Kidney (tissue), 14 donors: ENCODE results near the gene MPHOSPH8. TPM values are rescaled to one million over a fixed set of nuclear protein-coding genes. Genes with fewer than 3 reads are reported as not detected.

Experiments used
- DNase-seq, 5 donors: peaks; one replicate each; pipeline ENCODE4 v3.0.0-alpha.2; 2013 to 2020
- FAIRE-seq: peaks from 2 replicates; lab custom pipeline; 2012; peaks lifted over from hg19 to GRCh38; lab: Jason Lieb, UNC
- H3K27ac ChIP-seq, 2 donors: one replicate each; pipeline ENCODE4 v1.7.0; 2013; ENCODE audit warnings: low read depth in 2 of 2, low read length in 2 of 2, inconsistent platforms in 1 of 2
- H3K27me3 ChIP-seq: one replicate; pipeline ENCODE4 v1.7.1; 2013; ENCODE audit warnings: low read length, inconsistent platforms; ENCODE audit not compliant: control insufficient read depth, insufficient read depth
- H3K36me3 ChIP-seq, 3 donors: one replicate each; pipeline versions ENCODE4 v1.7.0 to v1.7.1; 2013; ENCODE audit warnings: low read length in 3 of 3, control low read depth in 1 of 3, inconsistent platforms in 1 of 3; ENCODE audit not compliant: insufficient read depth in 3 of 3, control insufficient read depth in 2 of 3
- H3K4me1 ChIP-seq, 3 donors: one replicate each; pipeline versions ENCODE4 v1.7.0 to v1.7.1; 2013; ENCODE audit warnings: low read length in 3 of 3, inconsistent platforms in 1 of 3, low read depth in 1 of 3; ENCODE audit not compliant: control insufficient read depth in 2 of 3, insufficient read depth in 2 of 3
- H3K4me3 ChIP-seq, 3 donors: one replicate each; pipeline versions ENCODE4 v1.7.0 to v1.8.1; 2013; ENCODE audit warnings: low read length in 3 of 3, control low read depth in 1 of 3, inconsistent platforms in 1 of 3
- H3K9ac ChIP-seq, 3 donors: one replicate each; pipeline versions ENCODE4 v1.7.0 to v1.7.1; 2013; ENCODE audit warnings: low read length in 3 of 3, control low read depth in 1 of 3, inconsistent platforms in 1 of 3
- H3K9me3 ChIP-seq, 3 donors: one replicate each; pipeline versions ENCODE4 v1.7.0 to v1.7.1; 2013; ENCODE audit warnings: low read length in 3 of 3, control low read depth in 1 of 3, inconsistent platforms in 1 of 3; ENCODE audit not compliant: control insufficient read depth in 2 of 3, insufficient read depth in 1 of 3
- CTCF ChIP-seq: IDR thresholded peaks from 3 replicates; pipeline ENCODE4 v1.5.1; 2012; ENCODE audit warnings: mild to moderate bottlenecking, moderate library complexity, borderline replicate concordance; ENCODE audit not compliant: insufficient read depth; ENCODE audit errors: extremely low read depth
- intact Hi-C: fragments of 100-400 bp; cut with DNase I; formaldehyde crosslinking; loops from one replicate; pipeline ENCODE4 v1.11.1; 2022
- polyA plus RNA-seq: library from polyadenylated mRNA; stranded (reverse); fragments of 350-450 nt; fragmentation: Illumina TruSeq; extraction: RNeasy Lipid Tissue Mini Kit (QIAGEN cat#74804); gene quantifications from one replicate; pipeline ENCODE4 v1.2.3, GENCODE V29; 2014; ENCODE audit warnings: low read depth, low replicate concordance; ENCODE audit not compliant: insufficient read depth
- total RNA-seq: library from RNA; stranded (reverse); fragmentation: NEBNext Ultra II Directional; extraction: Animal tissue kit (Norgen Biotek cat#: 25700); gene quantifications from one replicate; pipeline ENCODE4 v1.2.1, GENCODE V29; 2021
- donor health status: control.
- donor health status: control.
- donor health status: control.
- donor health status: control.
- donor health status: control.
- donor health status: DM: yes; HTN: yes; CAD: no.
- donor health status: Normal renal cell carcinoma (clear cell type).

The MPHOSPH8 gene
- total and polyA plus RNA-seq, 2 donors from 2014 or later, result 23.1 to 35.6 TPM

GRCh38 chr13:19713186-19713965, 79.9 kb downstream of the MPHOSPH8 start:
- Histone ChIP-seq H3K9me3 (no peaks in the 10 kb centered on the region), H3K9ac (no peak overlapping the region), H3K27ac (no peak overlapping the region), H3K36me3 (no peaks in the 10 kb centered on the region), H3K27me3 (no peaks in the 10 kb centered on the region), H3K4me3 (no peak overlapping the region), H3K4me1 (no peaks in the 10 kb centered on the region)
- intact Hi-C loops, result no loop called here
- DNase-seq (peak in 1 of 5 donors; percentile 5), FAIRE-seq (no peak)
- TF ChIP-seq CTCF, result no peak

- Histone ChIP-seq H3K36me3 (no peaks in the 10 kb centered on the region), H3K9ac (no peak overlapping the region), H3K4me3 (no peak overlapping the region), H3K9me3 (no peaks in the 10 kb centered on the region), H3K4me1 (no peaks in the 10 kb centered on the region), H3K27me3 (no peaks in the 10 kb centered on the region), H3K27ac (no peak overlapping the region)
- DNase-seq (no peak), FAIRE-seq (no peak)
- no peak for TF ChIP-seq CTCF
- intact Hi-C loops, result no loop called here
These were observed 86.6 kb downstream of the MPHOSPH8 start for GRCh38 chr13:19720039-19720438.

Other genes with a start within 250 kb of the MPHOSPH8 start
- 0.16 TPM for gene TPTE2, start 72.1 kb upstream of the MPHOSPH8 start, total RNA-seq
- not detected for gene TPTE2, start 72.1 kb upstream of the MPHOSPH8 start, polyA plus RNA-seq
- gene PSPC1, start 149.3 kb downstream of the MPHOSPH8 start, total RNA-seq, result 57.6 TPM
- 31.8 TPM for gene PSPC1, start 149.3 kb downstream of the MPHOSPH8 start, polyA plus RNA-seq
- gene ZMYM5, start 230.0 kb downstream of the MPHOSPH8 start, total RNA-seq, result 15.2 TPM
- 4.8 TPM for gene ZMYM5, start 230.0 kb downstream of the MPHOSPH8 start, polyA plus RNA-seq